HG02970 (cell line): Measurements from ENCODE around the gene CEP112.
"Not testable (repeated sequence)": the region's sequence is repeated elsewhere in the genome, so short reads cannot be mapped to it uniquely, and the experiment has no call there.

Experiments
- ATAC-seq: cut with Tn5 transposase; IDR thresholded peaks from one replicate; pipeline ENCODE4 v1.9.1; 2021; ENCODE audit warnings: mild to moderate bottlenecking, moderate library complexity, moderate number of reproducible peaks; ENCODE audit not compliant: unreplicated experiment, low FRiP score

The CEP112 gene

DNA sequence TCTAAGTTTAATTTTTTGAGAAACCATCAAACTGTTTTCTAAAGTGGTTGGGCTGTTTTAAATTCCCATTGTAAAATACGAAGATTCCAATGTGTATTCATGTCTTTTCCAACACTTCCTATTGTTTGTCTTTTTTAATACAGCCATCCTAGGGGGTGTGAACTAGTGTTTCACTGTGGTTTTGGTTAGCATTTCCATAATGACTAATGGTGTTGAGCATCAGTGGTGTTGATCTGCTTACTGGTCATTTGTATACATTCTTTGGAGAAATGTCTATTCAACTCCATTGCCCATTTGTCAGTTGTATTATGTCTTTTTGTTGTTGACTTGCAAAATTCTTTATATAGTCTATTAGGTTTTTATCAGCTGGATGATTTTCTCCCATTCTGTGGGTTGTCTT lies 391.3 kb downstream of the CEP112 start:
- ATAC-seq, result no peak

DNA sequence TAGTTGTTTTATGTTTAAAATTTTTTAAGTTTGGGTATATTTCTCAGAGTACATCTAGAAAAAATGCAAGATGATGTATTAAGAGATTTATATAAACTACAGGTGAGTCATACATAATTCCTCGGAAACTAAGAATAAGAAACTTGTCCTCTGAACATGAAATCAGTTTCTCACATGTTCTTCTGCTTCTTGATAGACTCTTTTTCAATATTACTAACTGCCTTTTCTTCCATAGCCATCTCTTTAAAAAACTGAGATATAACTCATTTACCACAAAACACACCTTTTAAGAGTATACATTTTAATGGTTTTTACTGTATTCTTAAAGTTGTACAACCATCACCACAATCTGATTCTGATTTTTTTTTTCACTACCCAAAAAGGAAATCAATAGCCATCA lies 392.1 kb downstream of the CEP112 start:
- no peak for ATAC-seq

DNA sequence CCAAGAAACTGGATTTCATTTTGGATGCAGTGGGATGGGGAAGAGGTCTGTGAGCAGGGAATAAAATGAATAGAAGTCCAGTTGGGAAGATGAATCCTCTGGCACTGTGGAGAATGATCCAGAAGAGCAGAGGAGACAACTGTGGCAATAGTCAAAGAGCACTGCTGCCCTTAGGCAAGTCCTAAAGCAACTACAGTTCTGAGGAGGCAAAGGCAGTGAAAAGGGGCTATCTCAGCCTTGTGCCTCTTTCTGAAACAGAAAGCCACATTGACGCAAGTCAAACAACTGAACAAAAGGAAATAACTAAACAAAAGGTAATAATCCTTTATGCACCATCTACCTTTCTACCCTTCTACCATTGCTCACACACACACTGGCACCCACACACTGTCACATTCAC lies 392.5 kb downstream of the CEP112 start:
- ATAC-seq, result no peak

DNA sequence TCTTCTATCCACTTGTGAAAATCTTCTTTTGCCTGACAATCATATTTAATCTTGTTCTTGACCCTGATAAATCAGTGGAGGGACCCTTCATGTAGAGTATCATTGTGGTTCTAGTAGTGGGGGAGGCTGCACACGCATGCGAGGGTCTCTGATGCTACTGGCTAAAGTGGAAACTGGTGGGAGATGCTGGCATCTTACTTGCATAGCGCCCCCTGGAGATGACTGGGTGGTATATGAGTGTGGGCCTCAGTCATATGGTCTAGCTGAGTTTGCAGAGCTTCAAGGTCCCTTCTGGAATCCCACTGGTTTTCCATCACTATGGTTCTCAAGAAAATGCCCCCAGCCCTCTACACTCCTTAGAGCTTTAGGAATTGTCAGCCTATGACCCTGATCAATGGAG lies 394.1 kb downstream of the CEP112 start:
- no peak for ATAC-seq

DNA sequence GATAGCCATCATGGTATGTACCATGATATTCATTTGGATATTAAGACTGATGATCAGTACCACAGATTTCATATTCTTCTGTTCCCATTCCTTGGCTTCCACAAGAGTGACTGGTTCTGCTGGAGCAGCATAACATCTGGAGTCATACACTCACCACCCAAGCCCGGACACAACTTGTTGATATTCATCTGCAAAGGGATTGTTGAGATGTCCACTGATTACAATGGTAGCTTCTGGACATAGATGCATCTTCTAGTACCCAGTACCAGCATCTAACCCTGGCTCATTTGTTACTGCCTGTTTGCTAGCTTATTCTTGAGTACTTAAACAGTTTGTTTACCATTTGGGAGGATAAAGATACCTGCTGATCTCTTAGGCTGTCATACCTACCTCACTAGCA lies 394.8 kb downstream of the CEP112 start:
- no peak for ATAC-seq

DNA sequence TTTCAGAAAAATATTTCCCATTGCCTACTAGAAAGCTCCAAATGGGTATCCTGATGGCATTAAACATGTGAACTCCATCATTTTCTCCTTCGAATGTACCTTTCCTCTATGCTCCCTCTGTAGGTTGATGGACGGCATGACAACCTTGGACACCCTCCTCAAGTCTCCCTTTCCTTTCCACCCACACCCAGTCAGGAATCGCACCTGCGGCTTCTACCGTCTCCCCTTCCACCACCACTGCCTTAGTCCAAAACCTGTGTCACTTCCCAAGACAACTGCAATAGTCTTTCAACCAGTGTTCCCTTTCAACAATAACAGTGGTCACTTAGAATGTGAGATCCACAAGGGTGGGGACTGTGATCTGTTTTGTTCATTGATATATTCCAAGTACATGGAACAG lies 397.4 kb downstream of the CEP112 start:
- ATAC-seq, result no peak

DNA sequence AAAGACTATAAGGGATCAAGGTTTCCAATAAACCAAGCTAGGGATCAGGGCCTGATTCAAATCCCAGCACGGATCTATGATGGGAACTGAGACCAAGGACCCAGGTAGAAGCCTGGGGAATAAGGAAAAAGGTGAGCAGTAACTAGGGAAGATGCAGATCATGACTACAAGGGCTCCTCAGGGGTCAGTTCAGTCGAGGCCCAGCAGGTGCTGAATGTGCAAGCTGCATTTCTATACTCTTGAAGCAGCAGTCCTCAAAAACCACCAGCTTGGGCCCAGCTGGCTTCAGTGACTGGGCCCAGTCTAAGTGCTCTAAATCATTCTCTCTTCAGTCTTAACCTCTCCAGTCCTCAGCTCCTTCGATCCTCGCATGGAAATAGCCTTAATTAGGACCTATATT lies 401.7 kb downstream of the CEP112 start:
- ATAC-seq, result no peak

DNA sequence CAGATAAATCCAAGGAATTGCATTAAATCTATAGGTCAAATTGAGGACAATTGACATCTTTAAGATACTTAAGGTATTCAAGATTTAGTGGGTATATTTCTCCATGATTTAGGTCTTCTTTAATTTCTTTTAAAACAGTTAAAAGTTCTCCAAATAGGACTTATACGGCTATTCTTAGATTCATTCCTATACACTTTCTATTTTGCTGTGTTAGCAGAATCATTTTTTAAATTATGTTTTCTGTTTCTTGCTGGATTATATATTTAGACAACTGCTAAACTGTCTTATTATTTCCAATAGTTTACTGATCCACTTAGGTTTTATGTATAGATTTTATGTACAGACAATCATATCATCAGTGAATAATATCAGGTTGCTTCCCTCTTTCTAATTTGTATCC lies 404.4 kb downstream of the CEP112 start:
- no peak for ATAC-seq

DNA sequence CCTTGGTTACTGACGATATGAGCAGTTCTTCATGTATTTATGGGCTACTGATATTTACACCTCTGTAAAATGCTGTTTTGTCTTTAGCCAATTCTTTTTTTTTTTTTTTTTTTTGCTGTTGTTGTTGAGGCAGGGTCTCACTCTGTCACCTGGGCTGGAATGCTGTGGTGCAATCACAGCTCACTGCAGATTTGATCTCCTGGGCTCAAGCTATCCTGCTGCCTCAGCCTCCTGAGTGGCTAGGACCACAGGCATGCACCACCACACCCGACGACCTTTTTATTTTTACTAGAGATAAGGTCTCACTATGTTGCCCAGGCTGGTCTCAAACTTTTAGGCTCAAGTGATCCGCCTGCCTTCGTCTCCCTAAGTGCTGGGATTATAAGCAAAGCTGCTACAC lies 405.5 kb downstream of the CEP112 start:
- ATAC-seq, result no peak

DNA sequence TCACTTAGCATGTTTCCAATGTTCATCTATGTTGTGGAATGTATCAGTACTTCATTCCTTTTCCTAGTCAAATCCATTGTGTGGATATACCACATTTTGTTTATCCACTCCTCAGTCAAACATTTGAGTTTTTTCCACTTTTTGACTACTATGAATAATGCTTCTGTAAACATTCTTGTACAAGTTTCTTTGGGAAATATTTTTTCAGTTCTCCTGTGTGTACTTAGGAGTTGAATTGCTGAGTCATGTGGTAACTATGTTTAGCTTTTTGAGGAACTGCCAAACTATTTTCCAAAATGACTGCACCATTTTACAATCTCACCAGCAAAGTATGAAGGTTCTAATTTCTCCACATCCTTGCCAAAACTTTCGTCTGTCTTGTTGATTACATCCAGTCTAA lies 406.8 kb downstream of the CEP112 start:
- no peak for ATAC-seq

DNA sequence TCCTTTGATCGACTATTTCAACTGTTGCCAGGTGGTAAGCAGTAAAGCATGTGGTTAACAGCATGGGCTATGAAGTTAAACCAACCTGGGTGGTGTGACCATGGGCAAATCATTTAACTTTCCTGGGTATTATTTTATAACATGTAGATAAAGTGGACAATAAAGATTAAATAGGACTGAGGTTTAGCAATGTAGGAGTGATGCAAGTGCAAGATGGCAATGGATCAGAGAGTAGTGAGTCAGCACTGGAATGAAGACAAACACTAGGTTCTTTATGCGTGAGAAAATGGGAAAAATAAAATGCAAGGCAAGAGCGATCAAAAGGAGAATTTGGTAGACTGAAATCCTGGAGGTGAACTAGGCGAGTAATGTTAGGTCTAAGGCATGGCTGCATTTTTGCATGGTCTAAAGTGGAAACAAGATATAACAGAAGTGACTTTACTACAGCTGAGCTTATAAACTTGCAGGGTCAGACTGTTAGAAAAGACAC lies 408.0 kb downstream of the CEP112 start:
- no peak for ATAC-seq

DNA sequence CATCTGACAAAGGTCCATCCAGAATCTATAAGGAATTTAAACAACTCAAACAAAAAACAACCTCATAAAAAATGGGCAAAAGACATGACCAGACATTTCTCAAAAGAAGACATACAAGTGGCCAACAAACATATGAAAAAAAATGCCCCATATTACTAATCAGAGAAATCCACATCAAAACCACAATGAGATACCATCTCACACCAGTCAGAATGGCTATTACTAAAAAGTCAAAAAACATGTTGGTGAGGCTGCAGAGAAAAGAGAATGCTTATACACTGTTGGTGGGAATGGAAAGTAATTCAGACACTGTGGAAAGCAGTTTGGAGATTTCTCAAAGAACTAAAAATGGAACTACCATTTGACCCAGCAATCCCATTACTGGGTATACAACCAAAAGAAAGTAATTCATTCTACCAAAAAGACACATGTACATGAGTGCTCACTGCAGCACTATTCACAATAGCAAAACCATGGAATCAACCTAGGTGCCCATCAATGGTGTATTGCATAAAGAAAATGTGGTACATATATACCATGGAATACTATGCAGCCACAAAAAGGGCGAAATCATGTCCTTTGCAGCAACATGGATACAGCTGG lies 409.7 kb downstream of the CEP112 start:
- not testable (repeated sequence) for ATAC-seq

DNA sequence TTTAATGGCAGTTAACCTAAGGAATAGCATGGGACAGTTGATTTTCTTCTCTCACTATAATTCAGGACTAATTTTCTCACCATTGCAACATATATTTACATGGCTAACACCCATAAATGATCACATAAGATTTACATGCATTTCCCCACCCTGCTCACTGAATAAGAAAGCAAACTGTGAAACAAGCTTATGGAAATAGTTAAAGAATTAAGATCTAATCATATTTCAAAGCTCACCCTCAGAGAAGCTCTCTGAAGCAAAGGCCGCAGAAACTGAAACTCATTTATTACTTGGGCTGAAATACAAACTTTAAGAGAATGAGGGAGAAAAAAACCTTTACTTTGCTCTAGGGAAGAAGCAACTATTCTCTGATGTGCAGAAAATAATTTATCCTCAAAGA lies 411.8 kb downstream of the CEP112 start:
- no peak for ATAC-seq

DNA sequence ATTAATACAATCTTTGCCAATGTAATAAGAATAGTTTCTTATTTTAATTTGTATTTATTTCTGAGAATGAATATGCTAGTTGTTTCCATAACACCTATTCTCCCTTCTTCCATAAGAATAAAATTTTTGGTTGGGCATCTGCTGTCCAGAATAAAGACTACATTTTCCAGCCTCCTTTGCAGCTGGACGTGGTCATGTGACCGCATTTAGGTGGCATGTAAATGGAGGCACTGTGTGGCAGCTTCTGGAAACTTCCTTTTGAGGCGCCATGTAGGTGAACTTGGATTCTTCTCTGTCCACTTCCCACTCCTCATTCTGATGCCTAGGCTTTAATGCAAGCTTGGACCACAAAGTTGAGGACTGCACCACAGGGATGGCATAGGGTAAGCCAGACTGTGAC lies 415.0 kb downstream of the CEP112 start:
- ATAC-seq, result no peak

DNA sequence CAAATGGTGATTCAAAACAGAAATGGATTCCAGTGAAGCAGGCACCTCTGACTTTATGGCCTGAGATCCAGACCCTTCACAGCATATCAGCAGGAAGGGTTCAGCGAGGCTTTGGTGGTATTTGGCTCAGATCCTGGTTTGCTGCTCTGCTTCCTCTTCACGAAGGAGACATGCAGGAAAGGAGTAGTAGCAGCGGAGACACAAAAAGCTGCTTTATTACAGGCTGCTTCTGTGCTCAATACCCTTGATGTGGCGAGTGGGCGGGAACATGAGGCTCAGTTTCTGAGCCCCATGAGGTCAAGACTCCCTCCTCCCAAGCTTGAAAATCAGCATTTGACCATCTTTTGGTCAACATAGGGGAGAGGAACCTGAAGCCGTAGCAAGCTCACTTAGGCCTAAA lies 417.1 kb downstream of the CEP112 start:
- ATAC-seq, result no peak

DNA sequence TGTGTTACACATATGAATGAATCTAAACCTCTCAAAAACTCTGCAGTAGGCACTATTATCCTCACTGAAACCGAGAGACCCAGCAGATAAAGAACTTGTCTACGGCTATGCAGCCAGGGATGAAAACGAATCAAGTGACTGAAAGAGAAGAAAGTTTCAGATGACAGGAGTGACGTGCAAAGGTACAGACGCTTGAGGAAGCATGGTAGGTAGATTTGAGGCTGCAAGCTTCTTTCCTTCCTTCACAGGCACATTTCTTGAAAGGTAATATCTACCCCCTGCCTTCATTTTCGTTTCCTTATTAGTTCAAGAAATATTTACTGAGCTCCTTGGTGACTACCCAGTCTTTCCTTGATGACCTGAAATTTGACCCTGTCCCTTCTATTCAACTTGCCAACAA lies 418.9 kb downstream of the CEP112 start:
- no peak for ATAC-seq

DNA sequence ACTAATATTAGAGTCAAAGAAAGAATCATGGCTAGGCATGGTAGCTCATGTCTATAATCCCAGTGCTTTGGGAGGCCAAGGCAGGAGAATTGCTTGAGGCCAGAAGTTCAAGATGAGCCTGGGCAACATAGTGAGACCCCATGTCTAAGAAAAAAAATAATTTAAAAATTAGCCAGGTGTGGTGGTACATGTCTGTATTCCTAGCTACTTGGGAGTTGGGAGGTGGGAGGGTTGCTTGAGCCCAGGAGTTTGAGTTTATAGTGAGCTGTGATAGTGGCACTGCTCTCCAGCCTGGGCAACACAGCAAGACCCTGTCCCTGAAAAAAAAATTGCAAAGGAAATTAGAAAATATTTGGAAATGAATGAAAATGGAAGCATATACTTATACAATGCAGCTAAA lies 420.2 kb downstream of the CEP112 start:
- no peak for ATAC-seq

DNA sequence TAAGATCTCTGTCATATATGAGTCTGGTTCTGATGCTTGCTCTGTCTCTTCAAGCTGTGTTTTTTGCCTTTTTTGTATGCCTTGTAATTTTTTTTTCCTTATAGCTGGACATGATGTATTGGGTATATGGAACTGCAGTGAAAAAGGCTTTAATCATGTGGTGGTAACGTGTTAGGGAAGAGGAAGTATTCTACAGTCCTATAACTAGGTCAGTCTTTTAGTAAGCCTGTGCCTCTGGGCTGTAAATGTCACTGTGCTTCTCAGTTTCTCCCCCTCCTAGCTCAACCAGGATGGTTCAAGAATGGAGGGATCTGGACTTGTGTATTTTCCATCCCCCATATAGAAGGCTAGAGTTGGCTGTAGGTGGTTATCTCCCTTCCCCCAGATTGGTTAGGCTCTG lies 428.1 kb downstream of the CEP112 start:
- no peak for ATAC-seq

DNA sequence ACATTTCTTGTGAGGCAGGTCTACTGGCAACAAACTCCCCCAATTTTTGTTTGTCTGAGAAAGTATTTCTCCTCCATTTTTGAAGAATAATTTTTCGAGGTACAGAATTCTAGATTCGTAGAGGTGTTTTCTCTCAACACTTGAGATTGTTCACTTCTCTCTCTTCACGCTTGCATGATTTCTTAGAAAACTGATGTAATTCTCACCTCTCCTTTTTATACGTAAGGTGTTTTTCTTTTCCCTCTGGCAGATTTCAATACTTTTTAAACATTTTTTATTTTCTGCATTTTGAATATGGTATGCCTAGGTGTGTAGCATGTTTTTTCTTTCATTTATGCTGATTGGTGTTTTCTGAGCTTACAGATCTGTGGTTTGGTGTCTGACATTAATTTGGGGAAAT lies 429.0 kb downstream of the CEP112 start:
- ATAC-seq, result no peak

DNA sequence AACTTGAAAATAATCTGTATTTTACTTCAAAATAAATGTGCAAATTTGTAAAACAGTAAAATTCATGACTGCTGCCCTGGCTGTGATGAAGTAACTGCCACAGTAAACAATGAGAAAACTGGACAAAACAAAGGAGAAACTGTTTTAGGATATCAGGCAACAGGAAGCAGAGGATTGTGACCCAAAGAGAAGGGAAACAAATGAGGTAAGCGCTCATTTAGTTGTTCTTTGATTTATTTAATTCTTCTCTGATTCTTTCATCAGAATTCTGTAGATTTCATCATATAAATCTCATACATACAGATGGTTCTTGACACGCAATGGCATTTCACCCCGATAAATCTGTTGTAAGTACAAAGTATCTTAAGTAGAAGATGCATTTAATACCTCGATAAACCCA lies 432.4 kb downstream of the CEP112 start:
- no peak for ATAC-seq

DNA sequence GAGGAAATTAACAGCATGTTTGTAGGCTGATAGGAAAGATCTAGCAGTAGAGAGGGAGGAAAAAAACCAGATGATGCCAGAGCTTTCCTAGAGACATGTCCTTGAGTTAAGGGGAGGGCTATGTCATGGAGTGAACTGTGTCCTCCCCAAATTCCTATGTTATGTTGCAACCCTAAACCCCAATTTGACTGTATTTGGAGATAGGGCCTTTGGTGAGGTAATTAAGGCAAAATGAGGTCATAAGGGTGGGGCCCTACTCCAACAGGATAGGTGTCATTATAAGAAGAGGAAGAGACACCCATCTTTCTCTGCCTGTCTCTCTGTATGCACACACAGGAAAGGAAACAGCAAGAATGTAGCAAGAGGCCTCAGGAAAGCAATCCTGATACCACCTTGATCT lies 435.2 kb downstream of the CEP112 start:
- no peak for ATAC-seq

DNA sequence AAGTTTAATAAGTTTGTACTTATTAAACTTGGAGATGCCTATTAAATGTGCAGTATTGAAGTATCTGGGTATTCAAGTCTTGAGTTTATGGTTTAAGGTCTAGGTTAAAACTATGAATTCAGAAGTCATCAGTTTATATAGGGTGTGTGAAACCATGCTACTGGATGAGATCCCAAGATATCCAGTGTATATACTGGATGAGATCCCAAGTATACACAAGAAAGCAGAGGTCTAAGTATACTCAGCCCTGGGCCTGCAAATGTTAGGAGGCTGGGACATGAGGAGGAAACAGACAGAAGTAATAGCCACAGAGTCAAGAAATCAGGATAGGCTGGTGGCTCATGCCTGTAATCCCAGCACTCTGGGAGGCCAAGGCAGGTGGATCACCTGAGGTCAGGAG lies 436.1 kb downstream of the CEP112 start:
- no peak for ATAC-seq

DNA sequence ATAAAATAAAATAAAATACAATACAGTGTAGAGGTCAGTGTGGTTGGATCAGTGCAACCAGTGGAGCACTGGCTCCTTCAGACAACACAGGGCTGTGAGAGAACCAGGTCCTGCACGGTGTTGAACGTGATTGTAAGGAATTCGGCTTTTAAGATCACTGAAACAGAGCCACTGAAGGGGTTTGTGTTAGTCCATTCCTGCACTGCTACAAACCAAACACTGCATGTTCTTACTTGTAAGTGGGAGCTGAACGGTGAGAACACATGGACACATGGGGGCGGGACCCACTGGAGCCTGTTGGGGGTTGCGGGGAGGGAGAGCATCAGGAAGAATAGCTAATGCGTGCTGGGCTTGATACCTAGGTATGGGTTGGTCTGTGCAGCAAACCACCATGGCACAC lies 437.3 kb downstream of the CEP112 start:
- ATAC-seq, result no peak
